ENCODE data around the gene BLTP3A.
"Not testable (repeated sequence)": the region's sequence is repeated elsewhere in the genome, so short reads cannot be mapped to it uniquely, and the experiment has no call there.

The BLTP3A gene

GRCh38 chr6:34795836-34796425 lies 4.0 kb downstream of the BLTP3A start:
- no peak overlapping the region for H3K27ac ChIP-seq
- TF ChIP-seq CTCF (conservative IDR thresholded peaks at IDR 0.05) (no peak), ZFX (IDR thresholded peaks at IDR 0.05) (no peak)

GRCh38 chr6:34798057-34798456 lies 6.2 kb downstream of the BLTP3A start:
- TF ChIP-seq CTCF (conservative IDR thresholded peaks at IDR 0.05) (no peak), ZFX (IDR thresholded peaks at IDR 0.05) (no peak)
- no peak overlapping the region for H3K27ac ChIP-seq

GRCh38 chr6:34799547-34799946 lies 7.7 kb downstream of the BLTP3A start:
- no peak overlapping the region for H3K27ac ChIP-seq

GRCh38 chr6:34804543-34804942 lies 12.7 kb downstream of the BLTP3A start:
- no peak overlapping the region for H3K27ac ChIP-seq
- TF ChIP-seq ZFX (IDR thresholded peaks at IDR 0.05) = no peak
- no peak for TF ChIP-seq CTCF (conservative IDR thresholded peaks at IDR 0.05)

More at GRCh38 chr6:34799547-34799946, 7.7 kb downstream of the BLTP3A start:
- TF ChIP-seq ZFX (IDR thresholded peaks at IDR 0.05) (no peak), CTCF (conservative IDR thresholded peaks at IDR 0.05) (no peak)

- not testable (repeated sequence) for H3K27ac ChIP-seq
These were observed 13.2 kb downstream of the BLTP3A start for GRCh38 chr6:34805074-34805473.

GRCh38 chr6:34806738-34807453 lies 15.0 kb downstream of the BLTP3A start:
- H3K27ac ChIP-seq = no peak overlapping the region
- TF ChIP-seq CTCF (conservative IDR thresholded peaks at IDR 0.05) (no peak), ZFX (IDR thresholded peaks at IDR 0.05) (no peak)

- H3K27ac ChIP-seq = not testable (repeated sequence)
These were observed 16.6 kb downstream of the BLTP3A start for GRCh38 chr6:34808473-34808872.

GRCh38 chr6:34809419-34809818 lies 17.5 kb downstream of the BLTP3A start:
- H3K27ac ChIP-seq = not testable (repeated sequence)
